Heart right ventricle (tissue), 16 donors: ENCODE measurements around the gene IL1RAPL2. TPM values are rescaled to one million over a fixed set of nuclear protein-coding genes. Genes with fewer than 3 reads are reported as not detected.
"Not testable (repeated sequence)": the region's sequence is repeated elsewhere in the genome, so short reads cannot be mapped to it uniquely, and the experiment has no call there.

Experiments
- ATAC-seq, 8 donors: fragments of 200-7000 bp; cut with Tn5 transposase; one replicate each; pipeline ENCODE4 v1.9.1; 2020; ENCODE audit warnings: mild to moderate bottlenecking in 8 of 8, moderate library complexity in 8 of 8, moderate number of reproducible peaks in 1 of 8
- DNase-seq, 2 donors: peaks; one replicate each; pipeline ENCODE4 v3.0.0-alpha.2; 2020
- H3K27ac ChIP-seq, 10 donors: fragments of 200-600 bp; sonication (generic) in 2 of 10; one replicate each; pipeline versions ENCODE4 v1.5.0 to v1.8.0; 2020 to 2022; ENCODE audit warnings: mild to moderate bottlenecking in 3 of 10
- H3K27me3 ChIP-seq, 7 donors: fragments of 200-600 bp; one replicate each; pipeline ENCODE4 v1.8.0; 2021 to 2022; ENCODE audit warnings: mild to moderate bottlenecking in 2 of 7
- H3K36me3 ChIP-seq, 9 donors: fragments of 200-600 bp; sonication (generic) in 1 of 9; one replicate each; pipeline versions ENCODE4 v1.5.0 to v1.8.0; 2020 to 2022; ENCODE audit warnings: mild to moderate bottlenecking in 2 of 9
- H3K4me1 ChIP-seq, 9 donors: fragments of 200-600 bp; sonication (generic) in 1 of 9; one replicate each; pipeline versions ENCODE4 v1.5.0 to v1.8.0; 2020 to 2022; ENCODE audit warnings: mild to moderate bottlenecking in 4 of 9
- H3K4me3 ChIP-seq, 10 donors: fragments of 200-600 bp; sonication (generic) in 2 of 10; one replicate each; pipeline versions ENCODE4 v1.5.0 to v1.8.0; 2020 to 2022; ENCODE audit warnings: mild to moderate bottlenecking in 7 of 10, moderate library complexity in 2 of 10
- H3K9me3 ChIP-seq, 11 donors: fragments of 200-600 bp in 10 of 11; sonication (generic) in 2 of 11; one replicate each; pipeline versions ENCODE4 v1.5.0 to v1.8.0; 2013 to 2022; ENCODE audit warnings: mild to moderate bottlenecking in 2 of 11, control low read depth in 1 of 11, moderate library complexity in 1 of 11
- CTCF ChIP-seq, 9 donors: fragments of 200-600 bp; sonication (generic) in 2 of 9; IDR thresholded peaks; one replicate each; pipeline versions ENCODE4 v1.5.0 to v1.8.0; 2021 to 2022; ENCODE audit warnings: antibody characterized with exemption in 9 of 9, mild to moderate bottlenecking in 5 of 9, moderate library complexity in 1 of 9
- WGBS, 2 donors: extraction: QIAGEN DNeasy Blood & Tissue Kit; methylation state at CpG; one replicate each; pipeline ENCODE4 v1.1.7; 2013; ENCODE audit warnings: inconsistent platforms in 1 of 2; 5-methylcytosine and 5-hydroxymethylcytosine counted together
- intact Hi-C, 10 donors: fragments of 100-400 bp; cut with DNase I; formaldehyde crosslinking; loops; one replicate each; pipeline versions ENCODE4 v1.11.1 to v1.14.2; 2022
- polyA plus RNA-seq, 2 donors: library from polyadenylated mRNA; stranded (reverse); fragments of 200-250 nt; gene quantifications; one replicate each; pipeline ENCODE4 v1.2.3, GENCODE V29; 2013
- total RNA-seq, 10 donors: library from RNA; stranded (reverse); fragmentation: NEBNext Ultra II Directional in 3 of 10; extraction: Animal tissue kit (Norgen Biotek cat#: 25700) in 3 of 10; gene quantifications; one replicate each; pipeline versions ENCODE4 v1.2.1 to v1.2.4, GENCODE V29; 2021 to 2023
- donor health status: Arrhythmogenic right ventricular cardiomyopathy.
- donor health status: ischemic (EF 13 %, LVEDD 7.1; RV severe dilation, severe dysfunction).
- donor health status: healthy with polysubstance abuse.
- donor health status: DM: no; HTN: yes; CAD: no.
- donor health status: DM: no; HTN: no; CAD: no.
- donor health status: ischemic (EF 25% LVEDD 6.9; RV normal size, moderate dysfunction).
- donor health status: ischemic (EF 25% LVEDD 5.7; RV mildly dilated, moderate dysfunction).
- donor health status: healthy.
- donor health status: DM: yes; HTN: yes; CAD: no.
- donor health status: Ischemic cardiomyopathy.
- donor health status: ischemic (EF 35%, LVEDD 5.7; RV mildly dilated, moderate dysfunction).
- donor health status: nonischemic (EF 11% LVEDD 7.7; RV severe dilation, severe dysfunction).
- donor health status: DM: yes; HTN: yes; CAD: no.
- donor health status: PGD.
- donor health status: ischemic (EF 29% LVEDD 5.4; RV normal size, mild dysfunction).
- donor health status: nonischemic (EF 23%, LVEDD 6.1; RV moderate dilation, normal function).

IL1RAPL2 gene
- total and polyA plus RNA-seq, 12 donors, result 0.01 TPM; not detected in 11

- Histone ChIP-seq H3K36me3 (no peaks in the 10 kb centered on the region), H3K27me3 (peaks cover 0 to 7% (median 0%) of the 10 kb centered on the region in 7 donors), H3K27ac (no peak overlapping the region), H3K4me3 (no peak overlapping the region), H3K9me3 (no peaks in the 10 kb centered on the region), H3K4me1 (no peaks in the 10 kb centered on the region)
- DNase-seq, result no peak
- 61 to 67% methylated on average over 6 of the region's 6 CpGs for WGBS, 2 donors
- ATAC-seq, result no peak
- no peak for TF ChIP-seq CTCF (IDR thresholded peaks at IDR 0.05)
- intact Hi-C loops, result no loop called here
Observed at GRCh38 chrX:105109936-105110335, 543.9 kb downstream of the IL1RAPL2 start.

DNA sequence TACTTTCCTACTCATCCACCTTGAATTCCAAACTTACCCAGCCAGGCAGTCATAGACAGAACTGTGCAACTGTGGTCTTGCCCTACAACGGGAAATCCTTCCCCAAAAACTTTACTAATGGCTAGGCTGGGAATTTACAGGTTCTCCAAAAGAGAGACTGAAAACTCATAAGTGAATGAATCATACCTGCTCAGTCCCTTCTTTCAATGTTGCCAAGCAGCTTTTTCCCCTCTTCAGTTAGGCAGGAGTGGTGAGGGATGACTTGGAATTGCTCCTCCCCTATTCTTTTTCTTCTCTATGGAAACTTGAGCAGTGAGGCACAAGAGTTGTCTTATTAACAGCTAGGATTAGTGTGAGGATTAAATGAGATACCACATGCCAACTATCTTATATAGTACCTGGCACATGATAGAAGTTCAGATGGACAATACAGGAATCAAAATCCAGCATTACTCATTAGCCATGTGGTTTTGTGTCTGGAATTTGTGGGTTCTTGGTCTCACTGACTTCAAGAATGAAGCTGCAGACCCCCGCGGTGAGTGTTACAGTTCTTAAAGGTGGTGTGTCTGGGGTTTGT, 548.6 kb downstream of the IL1RAPL2 start:
- Histone ChIP-seq H3K4me3 (no peak overlapping the region), H3K9me3 (no peaks in the 10 kb centered on the region), H3K27me3 (no peaks in the 10 kb centered on the region), H3K27ac (no peak overlapping the region), H3K36me3 (no peaks in the 10 kb centered on the region), H3K4me1 (no peaks in the 10 kb centered on the region)
- intact Hi-C loops, result no loop called here
- DNase-seq (no peak), ATAC-seq (no peak)
- WGBS, 2 donors, result 85 to 96% methylated on average over 3 of the region's 3 CpGs
- no peak for TF ChIP-seq CTCF (IDR thresholded peaks at IDR 0.05)

- intact Hi-C loops, result not testable (repeated sequence)
Observed at GRCh38 chrX:105115596-105116320, 549.8 kb downstream of the IL1RAPL2 start.

DNA sequence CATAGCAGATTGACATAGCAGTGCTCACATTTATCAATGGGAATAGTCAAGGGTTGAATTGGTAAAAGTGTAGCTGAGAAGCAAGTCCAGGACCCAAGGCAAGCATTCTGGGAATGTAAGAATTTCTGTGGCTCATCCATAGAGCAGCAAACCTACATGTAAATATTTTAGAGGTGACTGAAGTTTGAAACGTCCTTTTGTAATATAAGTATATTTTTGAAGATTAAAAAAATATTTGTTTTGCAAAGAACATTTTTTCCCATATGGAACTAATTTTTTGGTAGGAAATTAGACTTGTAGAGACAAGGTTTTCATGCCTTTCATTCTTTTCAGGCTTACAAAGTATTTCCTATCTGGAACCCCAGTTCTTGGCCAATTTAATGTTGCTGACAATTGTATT, 550.5 kb downstream of the IL1RAPL2 start:
- H3K4me3 ChIP-seq, result no peak overlapping the region
- H3K27me3 ChIP-seq, result peaks cover 0 to 6% (median 0%) of the 10 kb centered on the region in 7 donors
- WGBS, 2 donors, result 50 to 58% methylated on average over 1 of the region's 1 CpG
- intact Hi-C loops, result no loop called here
- H3K4me1 ChIP-seq, result no peaks in the 10 kb centered on the region
- H3K9me3 ChIP-seq, result no peaks in the 10 kb centered on the region
- H3K27ac ChIP-seq, result no peak overlapping the region
- H3K36me3 ChIP-seq, result no peaks in the 10 kb centered on the region
- DNase-seq (no peak), ATAC-seq (no peak)
- TF ChIP-seq CTCF (IDR thresholded peaks at IDR 0.05), result no peak

More at GRCh38 chrX:105115596-105116320, 549.8 kb downstream of the IL1RAPL2 start:
- not testable (repeated sequence) for H3K36me3 ChIP-seq, H3K9me3 ChIP-seq, H3K27me3 ChIP-seq, H3K4me3 ChIP-seq, ATAC-seq, DNase-seq, H3K27ac ChIP-seq, H3K4me1 ChIP-seq
- 92% methylated on average over 22 to 35 of the region's 35 CpGs for WGBS, 2 donors

GRCh38 chrX:105117621-105118020, 551.6 kb downstream of the IL1RAPL2 start:
- no peak for TF ChIP-seq CTCF (IDR thresholded peaks at IDR 0.05)

More at GRCh38 chrX:105117621-105118020, 551.6 kb downstream of the IL1RAPL2 start:
- intact Hi-C loops, result no loop called here
- Histone ChIP-seq H3K27ac (no peak overlapping the region), H3K9me3 (no peaks in the 10 kb centered on the region), H3K4me1 (no peaks in the 10 kb centered on the region), H3K27me3 (peaks cover 0 to 17% (median 0%) of the 10 kb centered on the region in 7 donors), H3K36me3 (no peaks in the 10 kb centered on the region), H3K4me3 (no peak overlapping the region)
- no peak for ATAC-seq
- WGBS, 2 donors, result 93 to 100% methylated on average over 1 of the region's 1 CpG
- DNase-seq, result no peak
